ENCODE measurements around the gene NFKB1. TPM values are rescaled to one million over a fixed set of nuclear protein-coding genes. Genes with fewer than 3 reads are reported as not detected.

NFKB1 gene
- total and polyA plus RNA-seq, 9 of the 15 experiments (the other 6 are each of a cell fraction or from before 2014, with no cell fraction given): 2.4 to 14.5 (median 10.3) TPM

DNA sequence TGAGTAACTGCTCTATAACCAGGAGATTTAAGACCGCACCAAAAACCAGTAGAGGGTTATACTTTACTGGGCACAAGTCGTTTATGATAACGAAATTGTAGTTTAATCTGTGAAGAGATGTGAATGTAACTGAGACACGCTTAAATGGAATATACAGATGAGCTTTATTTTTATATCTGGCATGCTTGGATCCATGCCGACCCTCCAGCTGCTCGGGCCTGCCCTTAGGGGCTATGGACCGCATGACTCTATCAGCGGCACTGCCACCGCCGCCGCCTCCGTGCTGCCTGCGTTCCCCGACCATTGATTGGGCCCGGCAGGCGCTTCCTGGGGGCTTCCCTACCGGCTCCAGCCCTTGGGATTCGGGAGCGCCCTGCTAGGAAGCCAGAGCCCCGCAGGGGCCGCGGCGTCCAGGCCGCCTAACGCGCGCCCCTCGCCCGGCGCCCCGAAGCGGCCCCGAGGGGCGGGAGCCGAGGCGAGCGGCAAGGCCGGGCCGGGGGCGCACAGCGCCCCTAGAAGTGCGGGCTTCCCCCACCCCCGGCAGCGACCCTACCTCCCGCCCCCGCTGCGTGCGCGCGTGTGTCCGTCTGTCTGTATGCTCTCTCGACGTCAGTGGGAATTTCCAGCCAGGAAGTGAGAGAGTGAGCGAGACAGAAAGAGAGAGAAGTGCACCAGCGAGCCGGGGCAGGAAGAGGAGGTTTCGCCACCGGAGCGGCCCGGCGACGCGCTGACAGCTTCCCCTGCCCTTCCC is at the start of gene NFKB1 (continued):
- TF ChIP-seq, protein P1, sequence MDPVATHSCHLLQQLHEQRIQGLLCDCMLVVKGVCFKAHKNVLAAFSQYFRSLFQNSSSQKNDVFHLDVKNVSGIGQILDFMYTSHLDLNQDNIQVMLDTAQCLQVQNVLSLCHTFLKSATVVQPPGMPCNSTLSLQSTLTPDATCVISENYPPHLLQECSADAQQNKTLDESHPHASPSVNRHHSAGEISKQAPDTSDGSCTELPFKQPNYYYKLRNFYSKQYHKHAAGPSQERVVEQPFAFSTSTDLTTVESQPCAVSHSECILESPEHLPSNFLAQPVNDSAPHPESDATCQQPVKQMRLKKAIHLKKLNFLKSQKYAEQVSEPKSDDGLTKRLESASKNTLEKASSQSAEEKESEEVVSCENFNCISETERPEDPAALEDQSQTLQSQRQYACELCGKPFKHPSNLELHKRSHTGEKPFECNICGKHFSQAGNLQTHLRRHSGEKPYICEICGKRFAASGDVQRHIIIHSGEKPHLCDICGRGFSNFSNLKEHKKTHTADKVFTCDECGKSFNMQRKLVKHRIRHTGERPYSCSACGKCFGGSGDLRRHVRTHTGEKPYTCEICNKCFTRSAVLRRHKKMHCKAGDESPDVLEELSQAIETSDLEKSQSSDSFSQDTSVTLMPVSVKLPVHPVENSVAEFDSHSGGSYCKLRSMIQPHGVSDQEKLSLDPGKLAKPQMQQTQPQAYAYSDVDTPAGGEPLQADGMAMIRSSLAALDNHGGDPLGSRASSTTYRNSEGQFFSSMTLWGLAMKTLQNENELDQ (CRISPR knock-in tag; IDR thresholded peaks at IDR 0.05; ENCODE audit: borderline replicate concordance): no peak
- TF ChIP-seq, protein P2, sequence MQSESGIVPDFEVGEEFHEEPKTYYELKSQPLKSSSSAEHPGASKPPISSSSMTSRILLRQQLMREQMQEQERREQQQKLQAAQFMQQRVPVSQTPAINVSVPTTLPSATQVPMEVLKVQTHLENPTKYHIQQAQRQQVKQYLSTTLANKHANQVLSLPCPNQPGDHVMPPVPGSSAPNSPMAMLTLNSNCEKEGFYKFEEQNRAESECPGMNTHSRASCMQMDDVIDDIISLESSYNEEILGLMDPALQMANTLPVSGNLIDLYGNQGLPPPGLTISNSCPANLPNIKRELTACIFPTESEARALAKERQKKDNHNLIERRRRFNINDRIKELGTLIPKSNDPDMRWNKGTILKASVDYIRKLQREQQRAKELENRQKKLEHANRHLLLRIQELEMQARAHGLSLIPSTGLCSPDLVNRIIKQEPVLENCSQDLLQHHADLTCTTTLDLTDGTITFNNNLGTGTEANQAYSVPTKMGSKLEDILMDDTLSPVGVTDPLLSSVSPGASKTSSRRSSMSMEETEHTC (IDR thresholded peaks at IDR 0.05): no peak
- peak; percentile 84; the same call in 1 of the 2 replicates for TF ChIP-seq ZBTB7A (IDR thresholded peaks at IDR 0.05; ENCODE audit: borderline replicate concordance, control insufficient read depth, low read depth, low read length)
- TF ChIP-seq TAF1 (IDR thresholded peaks at IDR 0.05; ENCODE audit: control insufficient read depth, extremely low read depth, insufficient read depth, low read length, severe bottlenecking): peak; percentile 19
- peak; percentile 41; the same call in 1 of the 2 replicates for TF ChIP-seq EGR1 (conservative IDR thresholded peaks at IDR 0.05)
- no peak for TF ChIP-seq EHMT2 (IDR thresholded peaks at IDR 0.05)
- TF ChIP-seq, protein P3, sequence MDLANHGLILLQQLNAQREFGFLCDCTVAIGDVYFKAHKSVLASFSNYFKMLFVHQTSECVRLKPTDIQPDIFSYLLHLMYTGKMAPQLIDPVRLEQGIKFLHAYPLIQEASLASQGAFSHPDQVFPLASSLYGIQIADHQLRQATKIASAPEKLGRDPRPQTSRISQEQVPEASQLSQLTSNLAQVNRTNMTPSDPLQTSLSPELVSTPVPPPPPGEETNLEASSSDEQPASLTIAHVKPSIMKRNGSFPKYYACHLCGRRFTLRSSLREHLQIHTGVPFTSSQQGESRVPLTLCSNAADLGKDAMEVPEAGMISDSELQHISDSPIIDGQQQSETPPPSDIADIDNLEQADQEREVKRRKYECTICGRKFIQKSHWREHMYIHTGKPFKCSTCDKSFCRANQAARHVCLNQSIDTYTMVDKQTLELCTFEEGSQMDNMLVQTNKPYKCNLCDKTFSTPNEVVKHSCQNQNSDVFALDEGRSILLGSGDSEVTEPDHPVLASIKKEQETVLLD (IDR thresholded peaks at IDR 0.05): no peak
- TF ChIP-seq CHCHD3 (CRISPR knock-in tag; IDR thresholded peaks at IDR 0.05): no peak
- TF ChIP-seq, protein P4, sequence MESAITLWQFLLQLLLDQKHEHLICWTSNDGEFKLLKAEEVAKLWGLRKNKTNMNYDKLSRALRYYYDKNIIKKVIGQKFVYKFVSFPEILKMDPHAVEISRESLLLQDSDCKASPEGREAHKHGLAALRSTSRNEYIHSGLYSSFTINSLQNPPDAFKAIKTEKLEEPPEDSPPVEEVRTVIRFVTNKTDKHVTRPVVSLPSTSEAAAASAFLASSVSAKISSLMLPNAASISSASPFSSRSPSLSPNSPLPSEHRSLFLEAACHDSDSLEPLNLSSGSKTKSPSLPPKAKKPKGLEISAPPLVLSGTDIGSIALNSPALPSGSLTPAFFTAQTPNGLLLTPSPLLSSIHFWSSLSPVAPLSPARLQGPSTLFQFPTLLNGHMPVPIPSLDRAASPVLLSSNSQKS (CRISPR knock-in tag; IDR thresholded peaks at IDR 0.05): no peak
- TF ChIP-seq ZNF274 (IDR thresholded peaks at IDR 0.05; ENCODE audit: borderline replicate concordance, low read depth, low read length): no peak
- TF ChIP-seq FOXM1 (IDR thresholded peaks at IDR 0.05; ENCODE audit: low read depth): no peak
- 0 out of 2 replicates have a peak, but pooled peaks have one; percentile 57 for TF ChIP-seq FOXM1 (CRISPR knock-in tag; IDR thresholded peaks at IDR 0.05; ENCODE audit: low read depth)
- no peak for TF ChIP-seq ZFP30 (CRISPR knock-in tag; IDR thresholded peaks at IDR 0.05; ENCODE audit: borderline replicate concordance)
- no peak for TF ChIP-seq RAD21 (CRISPR knock-in tag; conservative IDR thresholded peaks at IDR 0.05 in 1 of 2, IDR thresholded peaks at IDR 0.05 in 1 of 2)

Measured in K562 (cell line).